Upper lobe of right lung (tissue), 1 donor: Measurements from ENCODE around the gene CNOT1. TPM values are rescaled to one million over a fixed set of nuclear protein-coding genes. Genes with fewer than 3 reads are reported as not detected.

Source experiments
- ATAC-seq: fragments of 200-7000 bp; cut with Tn5 transposase; one replicate; pipeline ENCODE4 v1.9.1; 2020; ENCODE audit warnings: mild to moderate bottlenecking, moderate library complexity
- DNase-seq: peaks from one replicate; pipeline ENCODE4 v3.0.0-alpha.2; 2020
- H3K27ac ChIP-seq: fragments of 200-600 bp; one replicate; pipeline ENCODE4 v1.8.0; 2022
- H3K27me3 ChIP-seq: fragments of 200-600 bp; one replicate; pipeline ENCODE4 v1.8.0; 2022; ENCODE audit warnings: mild to moderate bottlenecking
- H3K36me3 ChIP-seq: fragments of 200-600 bp; one replicate; pipeline ENCODE4 v1.8.0; 2022
- H3K4me1 ChIP-seq: fragments of 200-600 bp; one replicate; pipeline ENCODE4 v1.8.0; 2022
- H3K4me3 ChIP-seq: fragments of 200-600 bp; one replicate; pipeline ENCODE4 v1.8.0; 2022; ENCODE audit warnings: mild to moderate bottlenecking
- H3K9me3 ChIP-seq: fragments of 200-600 bp; one replicate; pipeline ENCODE4 v1.8.0; 2022
- CTCF ChIP-seq: fragments of 200-600 bp; IDR thresholded peaks from one replicate; pipeline ENCODE4 v1.8.0; 2022; ENCODE audit warnings: antibody characterized with exemption
- intact Hi-C: fragments of 100-400 bp; cut with DNase I; formaldehyde crosslinking; loops from one replicate; pipeline ENCODE4 v1.11.0; 2022
- total RNA-seq: library from RNA; stranded (reverse); fragmentation: NEBNext Ultra II Directional; extraction: Animal tissue kit (Norgen Biotek cat#: 25700); gene quantifications from one replicate; pipeline ENCODE4 v1.2.1, GENCODE V29; 2021
- donor health status: DM: no; HTN: yes; CAD: no; lungs with severe emphysema.

CNOT1 gene
- total RNA-seq, 1 donor from 2014 or later: 140 TPM

GRCh38 chr16:58588406-58588805 lies 41.2 kb downstream of the CNOT1 start:
- H3K27me3 ChIP-seq: no peaks in the 10 kb centered on the region
- TF ChIP-seq CTCF: no peak
- H3K36me3 ChIP-seq: peaks cover 93% of the 10 kb centered on the region
- H3K4me3 ChIP-seq: no peak overlapping the region
- no peaks in the 10 kb centered on the region for H3K4me1 ChIP-seq
- H3K9me3 ChIP-seq: no peaks in the 10 kb centered on the region
- no peak overlapping the region for H3K27ac ChIP-seq
- no peak for ATAC-seq
- no peak for DNase-seq
- intact Hi-C loops: loop anchor here (10.0 kb wide), 1 partner anchor 64 kb away; no protein-coding TSS in a partner anchor

- no peak for DNase-seq
- Histone ChIP-seq H3K36me3 (peaks cover 97% of the 10 kb centered on the region), H3K27me3 (no peaks in the 10 kb centered on the region), H3K4me3 (no peak overlapping the region), H3K9me3 (no peaks in the 10 kb centered on the region), H3K27ac (no peak overlapping the region), H3K4me1 (no peaks in the 10 kb centered on the region)
- no peak for TF ChIP-seq CTCF
- intact Hi-C loops: loop anchor here (10.0 kb wide), 1 partner anchor 62 kb away; no protein-coding TSS in a partner anchor
- no peak for ATAC-seq
These were observed 43.1 kb downstream of the CNOT1 start for GRCh38 chr16:58586340-58587030.

GRCh38 chr16:58584831-58585505 lies 44.7 kb downstream of the CNOT1 start:
- ATAC-seq: no peak
- DNase-seq: no peak
- H3K27me3 ChIP-seq: no peaks in the 10 kb centered on the region
- no peak overlapping the region for H3K27ac ChIP-seq
- H3K4me1 ChIP-seq: no peaks in the 10 kb centered on the region
- intact Hi-C loops: loop anchor here (10.0 kb wide), 1 partner anchor 60 kb away; no protein-coding TSS in a partner anchor
- no peak for TF ChIP-seq CTCF
- peaks cover 97% of the 10 kb centered on the region for H3K36me3 ChIP-seq
- H3K4me3 ChIP-seq: no peak overlapping the region
- no peaks in the 10 kb centered on the region for H3K9me3 ChIP-seq

- intact Hi-C loops: loop anchor here (10.0 kb wide), 1 partner anchor 58 kb away; no protein-coding TSS in a partner anchor
- DNase-seq: no peak
- Histone ChIP-seq H3K36me3 (peaks cover 97% of the 10 kb centered on the region), H3K27ac (no peak overlapping the region), H3K27me3 (no peaks in the 10 kb centered on the region), H3K4me1 (no peaks in the 10 kb centered on the region), H3K9me3 (no peaks in the 10 kb centered on the region), H3K4me3 (no peak overlapping the region)
- TF ChIP-seq CTCF: no peak
- no peak for ATAC-seq
These were observed 46.5 kb downstream of the CNOT1 start for GRCh38 chr16:58582971-58583765.

GRCh38 chr16:58582133-58582532 lies 47.5 kb downstream of the CNOT1 start:
- no peaks in the 10 kb centered on the region for H3K4me1 ChIP-seq
- H3K27me3 ChIP-seq: no peaks in the 10 kb centered on the region
- intact Hi-C loops: loop anchor here (10.0 kb wide), 1 partner anchor 57 kb away; no protein-coding TSS in a partner anchor
- H3K27ac ChIP-seq: no peak overlapping the region
- no peaks in the 10 kb centered on the region for H3K9me3 ChIP-seq
- peaks cover 97% of the 10 kb centered on the region for H3K36me3 ChIP-seq
- DNase-seq: no peak
- no peak overlapping the region for H3K4me3 ChIP-seq
- TF ChIP-seq CTCF: no peak
- no peak for ATAC-seq
